Stimulated activated naive CD4-positive, alpha-beta T cell (primary cell): ENCODE results near the gene ITIH6.
A peak's percentile ranks its signal among the peaks of the same experiment; 100 is the strongest.
"Not testable (repeated sequence)": the region's sequence is repeated elsewhere in the genome, so short reads cannot be mapped to it uniquely, and the experiment has no call there.

Experiments
- DNase-seq, 6 experiments: peaks; one replicate each; lab custom pipeline; 2025; lab: John Stamatoyannopoulos, UW

The ITIH6 gene, protein sequence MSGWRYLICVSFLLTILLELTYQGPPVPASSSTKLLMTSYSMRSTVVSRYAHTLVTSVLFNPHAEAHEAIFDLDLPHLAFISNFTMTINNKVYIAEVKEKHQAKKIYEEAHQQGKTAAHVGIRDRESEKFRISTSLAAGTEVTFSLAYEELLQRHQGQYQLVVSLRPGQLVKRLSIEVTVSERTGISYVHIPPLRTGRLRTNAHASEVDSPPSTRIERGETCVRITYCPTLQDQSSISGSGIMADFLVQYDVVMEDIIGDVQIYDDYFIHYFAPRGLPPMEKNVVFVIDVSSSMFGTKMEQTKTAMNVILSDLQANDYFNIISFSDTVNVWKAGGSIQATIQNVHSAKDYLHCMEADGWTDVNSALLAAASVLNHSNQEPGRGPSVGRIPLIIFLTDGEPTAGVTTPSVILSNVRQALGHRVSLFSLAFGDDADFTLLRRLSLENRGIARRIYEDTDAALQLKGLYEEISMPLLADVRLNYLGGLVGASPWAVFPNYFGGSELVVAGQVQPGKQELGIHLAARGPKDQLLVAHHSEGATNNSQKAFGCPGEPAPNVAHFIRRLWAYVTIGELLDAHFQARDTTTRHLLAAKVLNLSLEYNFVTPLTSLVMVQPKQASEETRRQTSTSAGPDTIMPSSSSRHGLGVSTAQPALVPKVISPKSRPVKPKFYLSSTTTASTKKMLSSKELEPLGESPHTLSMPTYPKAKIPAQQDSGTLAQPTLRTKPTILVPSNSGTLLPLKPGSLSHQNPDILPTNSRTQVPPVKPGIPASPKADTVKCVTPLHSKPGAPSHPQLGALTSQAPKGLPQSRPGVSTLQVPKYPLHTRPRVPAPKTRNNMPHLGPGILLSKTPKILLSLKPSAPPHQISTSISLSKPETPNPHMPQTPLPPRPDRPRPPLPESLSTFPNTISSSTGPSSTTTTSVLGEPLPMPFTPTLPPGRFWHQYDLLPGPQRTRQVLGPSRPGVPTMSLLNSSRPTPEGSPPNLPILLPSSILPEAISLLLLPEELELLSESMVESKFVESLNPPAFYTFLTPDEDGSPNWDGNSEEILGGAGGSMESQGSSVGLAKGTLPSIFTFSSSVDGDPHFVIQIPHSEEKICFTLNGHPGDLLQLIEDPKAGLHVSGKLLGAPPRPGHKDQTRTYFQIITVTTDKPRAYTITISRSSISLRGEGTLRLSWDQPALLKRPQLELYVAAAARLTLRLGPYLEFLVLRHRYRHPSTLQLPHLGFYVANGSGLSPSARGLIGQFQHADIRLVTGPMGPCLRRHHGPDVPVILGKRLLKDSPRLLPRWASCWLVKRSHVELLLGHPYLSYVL

DNA sequence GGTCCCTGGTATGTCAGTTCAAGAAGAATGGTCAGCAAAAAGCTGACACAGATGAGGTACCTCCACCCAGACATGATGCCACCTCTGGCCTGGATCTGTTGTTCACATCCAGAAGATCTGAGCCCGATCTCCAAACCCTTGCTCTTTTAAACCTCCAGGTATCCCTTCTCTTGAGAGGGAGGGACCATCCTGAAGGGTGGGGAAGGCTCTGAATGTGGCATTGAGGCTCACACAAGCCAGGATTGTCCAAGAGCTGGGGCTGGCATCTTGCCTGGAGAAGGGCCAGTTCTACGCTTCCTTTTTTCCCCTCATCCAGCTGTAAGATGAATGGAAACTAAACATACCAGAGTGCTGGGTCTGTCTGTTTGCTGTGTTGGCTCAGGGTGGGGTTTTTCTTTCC is at the start of gene ITIH6:
TSS of gene ITIH6 (minus strand) at position 119 of the 400 bp plus-strand sequence. CDS start at position 74, 45 bp downstream.
- DNase-seq = no peak

DNA sequence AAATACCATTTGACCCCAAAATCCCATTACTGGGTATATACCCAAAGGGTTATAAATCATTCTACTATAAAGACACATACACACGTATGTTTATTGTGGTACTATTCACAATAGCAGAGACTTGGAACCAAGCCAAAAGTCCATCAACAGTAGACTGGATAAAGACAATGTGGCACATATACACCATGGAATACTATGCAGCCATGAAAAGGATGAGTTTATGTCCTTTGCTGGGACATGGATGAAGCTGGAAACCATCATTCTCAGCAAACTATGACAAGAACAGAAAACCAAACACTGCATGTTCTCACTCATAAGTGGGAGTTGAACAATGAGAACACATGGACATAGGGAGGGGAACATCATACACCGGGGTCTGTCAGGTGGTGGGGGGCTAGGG is 49.6 kb upstream of the ITIH6 start:
- not testable (repeated sequence) for DNase-seq

DNA sequence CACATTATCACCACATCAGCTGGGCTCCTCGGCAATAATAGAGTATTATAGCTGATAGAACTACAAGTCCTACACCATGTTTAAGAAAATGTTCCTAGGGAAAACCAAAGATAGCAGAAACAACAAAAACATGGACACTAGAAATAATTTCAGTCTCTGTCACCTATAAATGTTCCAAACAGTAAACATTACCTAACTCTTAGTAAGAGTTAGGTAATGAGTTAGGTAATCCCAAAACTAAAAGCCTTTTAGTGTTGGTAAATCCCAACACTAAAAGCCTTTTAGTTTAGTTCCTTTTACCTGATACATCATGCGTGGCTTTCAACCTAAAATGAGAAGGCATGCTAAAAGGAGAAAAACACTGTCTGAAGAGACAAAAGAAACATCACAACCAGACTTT is 45.0 kb upstream of the ITIH6 start:
- no peak for DNase-seq

DNA sequence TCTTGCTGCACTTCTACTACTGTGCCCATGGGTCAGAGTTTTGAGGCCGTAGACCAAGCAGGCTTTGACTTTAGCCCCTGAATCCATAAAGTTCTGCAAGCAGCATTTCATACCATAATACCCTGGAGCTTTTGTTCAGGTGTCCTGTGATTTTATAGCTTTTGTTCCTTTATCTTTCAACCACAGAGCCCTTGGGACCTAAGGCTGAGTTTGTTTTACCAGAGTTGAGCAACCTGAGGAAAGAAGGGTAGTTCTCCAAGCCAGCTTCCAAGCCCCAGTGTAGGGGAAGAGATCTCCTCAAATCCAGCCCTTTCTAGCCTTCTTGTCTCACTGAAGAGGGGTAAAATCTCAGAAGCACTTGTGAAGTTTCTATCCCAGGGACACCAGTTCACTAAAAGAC is 44.6 kb upstream of the ITIH6 start:
- no peak for DNase-seq

DNA sequence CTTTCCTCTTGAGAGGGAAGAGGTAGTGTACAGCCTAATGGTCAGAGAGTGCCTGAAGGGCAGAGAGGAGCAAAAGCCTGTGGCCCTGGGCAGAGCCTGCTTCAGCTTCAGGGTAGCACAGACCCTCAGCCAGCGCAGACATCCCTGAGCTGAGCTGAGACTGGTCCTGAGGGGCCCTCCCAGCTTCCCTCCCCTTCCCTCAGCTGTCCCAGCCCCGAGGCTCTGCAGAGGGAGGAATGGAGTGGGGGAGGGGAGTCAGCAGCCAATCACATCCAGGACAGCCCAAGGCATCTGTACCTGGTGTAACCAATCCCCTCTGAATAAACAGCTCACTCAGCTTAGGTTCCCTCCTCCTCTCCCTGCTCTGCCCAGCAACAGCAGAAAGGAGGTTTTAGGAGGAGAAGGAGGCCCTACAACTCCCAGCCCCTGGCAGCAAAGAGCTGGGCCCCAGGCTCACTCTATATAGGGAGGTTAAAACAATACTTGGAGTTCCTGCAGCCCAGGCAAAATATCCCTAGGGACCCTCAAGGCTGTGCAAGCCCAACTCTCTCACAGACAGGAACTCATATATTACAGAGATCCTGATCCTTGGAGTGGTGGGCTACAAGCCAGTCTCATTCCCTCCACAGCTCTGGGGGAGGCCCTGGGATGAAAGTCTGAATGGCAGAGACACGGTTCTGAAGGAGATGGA is 43.3 kb upstream of the ITIH6 start:
- not testable (repeated sequence) for DNase-seq

DNA sequence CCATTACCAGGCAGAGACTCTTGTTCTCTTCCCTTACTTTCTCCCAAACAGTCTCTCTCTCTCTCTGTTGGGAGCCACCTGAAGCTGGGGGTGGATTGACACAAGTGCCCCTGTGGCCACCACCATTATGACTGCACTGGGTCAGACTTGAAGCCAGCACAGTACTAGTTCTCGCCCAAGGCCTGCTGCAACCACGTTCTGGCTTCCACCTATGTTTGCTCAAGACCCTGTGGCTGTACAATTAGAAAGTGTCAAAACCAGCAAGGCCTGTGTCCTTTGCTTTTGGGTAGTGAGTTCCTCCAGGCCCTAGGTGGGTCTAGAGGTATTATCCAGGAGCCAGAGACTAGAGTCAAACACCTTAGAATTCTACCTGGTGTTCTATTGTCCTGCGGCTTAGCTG is 40.5 kb upstream of the ITIH6 start:
- DNase-seq = no peak

DNA sequence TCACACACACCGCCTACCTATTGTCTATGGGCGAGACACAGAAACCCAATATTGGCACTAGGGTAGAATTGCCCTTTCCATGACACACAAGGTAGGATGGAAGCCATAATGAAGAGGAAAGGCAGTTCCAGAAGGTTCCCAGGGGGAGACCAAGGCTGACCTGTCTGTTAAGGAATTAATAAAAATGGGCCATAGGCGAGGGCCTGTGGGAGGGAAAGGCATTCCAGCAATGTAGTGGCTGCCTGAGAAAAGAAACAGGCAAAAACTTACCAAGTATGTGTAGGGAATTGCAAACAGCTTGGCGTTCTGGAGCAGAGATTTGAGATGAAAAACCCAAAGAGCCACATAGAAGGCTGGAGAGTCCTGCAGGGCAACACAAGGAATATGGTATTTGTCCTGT is 28.5 kb upstream of the ITIH6 start:
- DNase-seq = no peak

DNA sequence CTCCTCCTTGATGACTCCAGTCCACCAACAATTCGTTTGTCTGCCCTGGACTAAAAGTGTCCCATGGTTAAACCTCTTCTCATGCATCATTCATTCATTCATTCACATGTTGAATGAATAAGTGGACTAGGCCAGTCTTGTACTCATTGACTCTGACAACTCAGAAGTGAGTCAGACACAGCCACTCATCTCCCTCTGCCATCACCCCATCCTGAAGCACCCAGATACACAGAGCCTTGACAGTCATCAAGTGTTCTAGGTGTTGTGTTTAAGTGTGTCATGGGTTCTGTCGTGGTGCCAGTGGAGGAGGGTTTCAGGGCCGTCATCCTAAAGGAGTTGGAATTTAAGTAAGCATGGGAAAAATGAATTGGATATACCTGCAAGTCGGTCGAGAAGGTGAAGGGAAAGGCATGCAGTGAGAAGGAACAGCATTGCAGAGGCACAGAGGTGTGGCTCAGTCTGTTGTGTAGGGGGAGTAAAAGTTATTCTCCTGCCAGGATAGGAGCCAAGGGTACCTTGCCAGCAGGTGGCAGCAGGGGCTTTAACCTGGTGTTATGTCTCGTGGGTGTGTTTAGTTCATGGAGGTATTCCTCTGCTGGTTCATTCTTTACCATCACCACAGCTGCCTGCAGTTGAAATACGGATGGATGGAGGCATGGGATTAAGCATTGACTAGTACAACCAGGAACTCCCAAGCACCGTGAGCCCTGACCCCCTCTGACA is 27.8 kb upstream of the ITIH6 start:
- DNase-seq = peak in 4 of 6 experiments; percentile 1 to 20 (median 10)

DNA sequence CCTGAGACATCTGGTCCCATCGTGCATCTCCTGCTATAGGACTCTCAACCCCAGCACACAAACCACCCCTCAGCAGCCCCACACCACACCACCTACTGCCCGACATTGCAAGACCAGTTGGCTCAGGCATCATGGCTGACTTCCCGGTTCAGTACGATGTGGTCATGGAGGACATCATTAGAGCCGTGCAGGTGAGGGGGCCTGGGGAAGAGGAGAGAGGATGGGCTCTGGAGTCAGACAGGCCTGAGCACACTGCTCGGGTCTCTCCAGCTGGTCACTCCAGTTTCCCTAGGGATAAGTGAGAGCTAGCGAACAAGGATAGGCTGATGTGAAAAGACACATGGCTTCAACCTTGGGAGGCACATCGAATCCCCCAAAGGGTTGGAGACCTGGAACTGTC is 26.7 kb upstream of the ITIH6 start:
- DNase-seq = no peak

DNA sequence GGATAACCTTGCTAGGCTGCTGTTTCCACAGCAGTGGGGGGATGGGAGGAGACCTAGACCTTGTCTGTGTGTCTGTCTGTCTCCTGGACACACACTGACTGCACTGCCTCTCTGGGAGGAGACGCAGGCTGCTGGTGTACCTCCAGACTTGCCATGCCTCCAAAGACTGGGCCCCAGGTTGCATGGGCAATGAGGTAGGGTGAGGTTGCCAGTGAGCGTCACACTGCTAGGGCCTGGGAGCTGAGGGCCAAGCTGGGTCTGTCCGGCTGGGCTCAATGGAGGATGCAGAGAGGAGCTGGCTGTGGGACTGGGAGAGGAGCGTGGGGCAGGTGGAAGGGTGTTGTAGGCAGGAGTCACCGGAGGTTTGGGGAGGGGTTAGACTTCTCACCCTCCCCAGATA is 26.1 kb upstream of the ITIH6 start:
- DNase-seq = no peak

DNA sequence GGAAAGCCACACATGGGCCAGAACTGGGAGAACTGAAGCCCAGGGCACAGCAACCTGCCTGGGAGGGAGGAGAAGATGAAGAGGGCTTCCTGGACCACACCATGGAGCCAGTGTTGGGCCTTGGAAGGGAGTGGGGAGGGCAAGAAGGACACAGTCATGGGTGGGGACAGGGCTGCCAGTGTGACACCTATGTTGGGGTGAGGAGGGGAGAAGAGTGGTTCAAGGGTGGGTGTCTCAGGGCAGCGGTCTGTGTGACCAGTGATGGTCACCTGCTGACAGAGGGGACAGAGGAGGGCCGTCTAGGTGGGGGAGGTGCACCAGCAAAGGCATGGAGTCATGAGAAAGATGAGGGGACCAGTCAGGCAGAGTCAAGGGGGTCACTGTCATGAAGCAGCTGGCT is 23.3 kb upstream of the ITIH6 start:
- DNase-seq = no peak

DNA sequence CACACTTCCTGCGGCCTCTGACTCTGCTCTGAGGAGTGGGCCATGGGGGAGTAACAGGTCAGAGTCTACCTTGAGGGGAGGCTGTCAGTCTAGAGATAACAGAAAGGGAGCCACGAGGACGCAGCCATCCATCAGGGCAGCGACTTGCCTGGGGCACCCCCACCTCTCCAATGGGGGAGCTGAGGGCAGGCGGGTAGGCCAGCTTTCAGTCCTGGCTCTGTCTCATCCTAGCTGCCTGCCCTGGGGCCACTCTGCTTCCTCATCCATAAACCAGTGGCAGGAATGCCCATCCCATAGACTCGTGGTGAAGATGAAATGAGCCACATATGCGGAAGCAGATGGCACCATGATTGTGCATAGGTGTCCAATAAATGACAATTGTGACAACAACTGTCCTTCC is 22.7 kb upstream of the ITIH6 start:
- DNase-seq = no peak

DNA sequence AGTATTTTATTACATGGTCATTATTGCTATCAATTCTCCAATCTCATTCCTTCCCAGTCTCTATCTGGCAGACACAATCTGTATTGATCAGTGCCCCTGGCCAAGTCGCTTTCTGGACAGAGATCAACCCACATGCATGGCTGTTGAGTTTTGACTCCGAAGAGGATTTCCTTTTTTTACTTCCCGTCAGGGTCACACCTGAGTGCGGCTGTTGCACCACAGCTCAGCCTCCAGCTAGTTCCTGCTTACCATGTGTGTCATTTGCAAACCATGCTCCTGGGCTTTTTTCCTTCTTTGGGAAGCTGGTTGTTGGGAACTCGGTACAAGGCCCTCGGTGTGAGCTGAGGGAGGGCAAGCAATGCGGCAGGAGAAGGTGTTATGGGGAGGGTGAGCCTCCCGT is 21.1 kb upstream of the ITIH6 start:
- DNase-seq = no peak

DNA sequence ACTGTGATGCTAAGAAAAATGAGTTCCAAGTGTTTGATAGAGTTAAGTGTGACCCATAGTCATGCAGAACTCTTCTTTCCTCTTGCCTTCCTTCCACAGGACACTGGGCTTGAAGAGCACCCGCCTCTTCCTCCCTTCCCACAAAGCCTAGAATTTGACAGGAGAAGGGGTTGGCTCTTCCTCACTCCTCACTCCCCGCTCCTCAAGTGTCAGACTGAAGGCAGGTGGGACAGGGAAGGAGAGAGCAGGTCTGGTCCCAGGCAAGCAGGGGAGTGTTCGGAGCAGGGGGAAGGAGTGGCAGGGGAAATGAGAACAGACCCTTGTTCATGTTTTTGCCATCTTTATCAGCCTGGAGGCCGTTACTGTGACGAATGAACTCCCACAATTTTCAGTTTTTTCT is 20.2 kb upstream of the ITIH6 start:
- no peak for DNase-seq

DNA sequence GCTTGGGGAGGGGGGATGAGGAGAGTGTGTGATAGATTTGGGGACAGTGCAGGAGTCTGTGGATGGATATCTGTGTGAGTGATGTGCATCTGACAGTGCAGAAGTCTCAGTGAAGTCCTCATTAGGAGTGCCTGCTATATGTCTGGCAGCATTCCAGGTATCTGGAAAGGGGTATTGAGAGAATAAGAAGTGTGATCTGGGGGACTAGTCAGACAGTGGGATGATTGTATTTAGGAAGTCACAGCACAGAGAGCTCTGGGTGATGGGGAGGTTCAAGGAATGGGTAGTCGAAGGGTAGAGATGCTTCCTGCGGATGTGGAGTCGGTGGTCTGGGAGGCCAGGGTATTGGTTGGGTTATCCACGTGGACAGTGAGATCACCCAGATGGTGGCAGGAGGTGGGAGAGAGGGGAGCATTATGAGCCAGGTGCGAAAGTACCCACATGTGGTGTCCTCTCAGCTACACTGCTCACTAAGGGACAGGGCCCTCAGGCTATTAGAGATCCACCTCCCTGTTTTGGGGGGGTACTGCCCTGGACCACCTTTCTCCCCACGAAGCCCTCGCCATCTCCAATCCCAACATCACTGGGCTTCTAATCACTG is 19.3 kb upstream of the ITIH6 start:
- DNase-seq = no peak

DNA sequence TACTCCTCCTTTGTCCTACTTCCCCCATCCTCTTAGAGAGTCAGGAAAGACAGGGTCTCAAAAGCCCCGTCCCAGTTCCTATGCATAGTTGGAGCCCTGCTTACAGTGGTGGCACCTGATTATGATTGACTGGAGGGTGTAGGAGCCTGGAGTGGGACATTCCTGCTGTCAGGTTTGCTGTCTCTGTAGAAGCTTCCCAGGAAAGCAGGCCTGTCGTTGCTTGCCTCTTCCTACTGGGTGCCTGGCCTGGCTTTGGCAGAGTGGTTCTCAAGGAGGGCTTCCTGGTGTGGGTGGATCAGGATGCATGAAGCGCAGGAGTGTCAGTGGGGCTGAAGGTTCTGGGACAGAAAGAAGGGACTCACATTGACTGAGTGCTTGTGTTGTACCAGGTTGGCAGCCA is 14.3 kb upstream of the ITIH6 start:
- no peak for DNase-seq

DNA sequence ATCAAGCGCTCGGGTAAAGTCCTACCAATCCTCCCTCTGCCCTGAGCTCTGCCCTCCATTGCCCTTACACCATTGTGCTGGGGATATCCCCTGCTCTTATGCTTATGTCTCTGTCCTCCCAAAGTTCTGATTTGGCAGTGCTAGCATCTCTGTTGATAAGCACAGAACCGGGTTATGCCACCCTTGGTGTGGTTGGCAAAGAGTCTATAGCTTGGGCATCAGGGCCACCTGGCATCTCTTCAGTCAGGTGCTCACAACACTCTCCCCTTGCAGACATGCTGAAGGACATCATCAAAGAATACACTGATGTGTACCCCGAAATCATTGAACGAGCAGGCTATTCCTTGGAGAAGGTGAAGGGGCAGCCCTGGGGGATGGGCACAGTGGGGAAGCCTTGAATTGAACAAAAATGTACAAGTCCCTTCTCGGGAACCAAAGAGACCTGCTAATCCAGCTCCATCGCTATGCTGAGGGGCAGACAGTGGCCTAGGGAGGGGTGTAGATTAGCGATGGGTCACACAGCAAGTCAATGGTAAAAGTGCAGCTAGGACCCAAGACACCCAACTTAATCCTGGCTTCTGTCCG is 13.3 kb upstream of the ITIH6 start:
- DNase-seq = no peak

DNA sequence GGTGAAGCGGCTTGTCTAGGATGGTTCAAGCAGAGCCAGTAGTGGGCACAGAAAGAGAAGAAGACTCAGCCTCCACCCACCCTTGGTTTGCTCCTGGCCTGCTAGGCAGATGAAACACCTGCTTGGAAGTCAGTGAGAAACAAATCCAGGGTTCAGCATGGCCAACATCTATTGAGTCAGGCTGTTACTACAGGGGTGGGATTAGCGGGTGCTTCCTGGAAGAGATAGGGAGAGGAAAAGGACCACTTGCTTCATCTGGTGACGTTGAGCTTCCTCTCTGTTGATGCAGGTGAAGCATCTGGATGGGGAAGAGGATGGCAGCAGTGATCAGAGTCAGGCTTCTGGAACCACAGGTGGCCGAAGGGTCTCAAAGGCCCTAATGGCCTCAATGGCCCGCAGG is 12.5 kb upstream of the ITIH6 start:
- DNase-seq = no peak

DNA sequence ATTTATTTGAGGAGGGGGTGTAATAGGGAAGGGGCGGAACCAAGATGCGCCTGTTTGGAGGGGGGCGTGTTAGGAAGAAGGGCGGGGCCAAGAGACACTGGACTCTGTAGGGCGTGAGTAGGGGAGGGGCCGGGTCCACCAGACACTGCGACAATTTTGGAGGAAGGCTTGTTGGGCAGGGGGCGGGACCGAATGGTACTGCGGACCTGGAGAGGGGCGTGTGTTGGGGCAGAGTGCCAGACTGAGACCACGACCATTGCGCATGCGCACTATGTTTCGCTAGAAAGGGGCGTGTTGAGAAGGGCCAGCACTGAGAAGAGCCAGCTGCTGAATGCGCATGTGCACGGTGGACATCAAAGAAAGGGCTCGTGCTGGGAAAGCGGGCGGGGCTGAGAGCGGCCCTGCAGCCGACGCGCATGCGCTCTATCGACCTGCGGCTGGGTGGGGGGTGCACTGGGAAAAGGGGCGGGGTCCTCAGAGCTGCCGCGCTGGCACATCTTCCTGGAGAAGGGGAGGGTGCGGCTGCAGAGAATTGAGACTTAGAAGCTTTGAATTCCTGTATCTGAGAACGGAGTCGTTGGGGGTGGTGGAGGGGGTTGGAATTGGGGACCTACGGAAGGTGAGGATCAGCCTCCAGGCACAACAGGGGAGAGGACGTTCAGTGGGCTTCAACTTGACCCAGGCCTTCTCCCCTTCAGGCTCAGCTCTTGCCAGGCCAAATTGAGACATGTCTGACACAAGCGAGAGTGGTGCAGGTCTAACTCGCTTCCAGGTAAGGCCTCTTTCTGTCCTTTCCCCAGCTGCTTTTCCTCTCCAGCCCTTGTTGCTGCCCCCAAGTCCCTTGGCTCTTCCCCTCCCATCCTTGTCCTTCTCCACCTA is 10.8 kb upstream of the ITIH6 start:
- DNase-seq = peak; percentile 73 to 90 (median 86)
